Calu3 (cell line): ENCODE results near the gene MTMR6. TPM values are rescaled to one million over a fixed set of nuclear protein-coding genes. Genes with fewer than 3 reads are reported as not detected.

Experiments used
- BruUV-seq: library from RNA; stranded (reverse); fragments of 400-500 nt; replicated peaks from 2 replicates; lab custom pipeline; 2021; lab: Mats Ljungman, UMichigan
- CTCF ChIA-PET: fragments of 300-600 bp; sonication (Branson Sonifier 250); formaldehyde crosslinking; loops from one replicate; lab custom pipeline; 2022; ENCODE audit warnings: antibody characterized with exemption; lab: Charles Lee
- DNase-seq: peaks from one replicate; pipeline ENCODE4 v3.0.0; 2022
- H3K27ac Mint-ChIP-seq: one replicate; pipeline ENCODE4 v1.8.0; 2022; ENCODE audit warnings: mixed read lengths; ENCODE audit not compliant: unreplicated experiment
- H3K27me3 Mint-ChIP-seq: one replicate; pipeline ENCODE4 v1.8.0; 2022; ENCODE audit warnings: mixed read lengths; ENCODE audit not compliant: unreplicated experiment
- H3K36me3 Mint-ChIP-seq: one replicate; pipeline ENCODE4 v1.8.0; 2022; ENCODE audit warnings: mild to moderate bottlenecking, moderate library complexity, mixed read lengths; ENCODE audit not compliant: insufficient read depth, unreplicated experiment
- H3K4me1 Mint-ChIP-seq: one replicate; pipeline ENCODE4 v1.8.0; 2022; ENCODE audit warnings: mild to moderate bottlenecking, low read depth, mixed read lengths; ENCODE audit not compliant: unreplicated experiment
- H3K4me3 Mint-ChIP-seq: one replicate; pipeline ENCODE4 v1.8.0; 2022; ENCODE audit warnings: mild to moderate bottlenecking, low read depth, moderate library complexity, mixed read lengths; ENCODE audit not compliant: unreplicated experiment
- H3K9me3 Mint-ChIP-seq: one replicate; pipeline ENCODE4 v1.8.0; 2022; ENCODE audit warnings: low read depth, mixed read lengths; ENCODE audit not compliant: unreplicated experiment
- intact Hi-C: fragments of 100-400 bp; cut with micrococcal nuclease; formaldehyde crosslinking; loops from one replicate; pipeline ENCODE4 v1.10.0; 2022; ENCODE audit not compliant: unreplicated experiment
- total RNA-seq: library from RNA; stranded (reverse); gene quantifications from 2 replicates; pipeline ENCODE4 v1.2.3, GENCODE V29; 2022
- TF ChIP-seq, protein P1 (sequence below): fragments of 200-600 bp; IDR thresholded peaks from one replicate; pipeline ENCODE4 v1.8.0; 2022; ENCODE audit warnings: antibody characterized with exemption; ENCODE audit not compliant: unreplicated experiment

The MTMR6 gene
- total RNA-seq, 1 experiment from 2014 or later: 7.1 TPM

DNA sequence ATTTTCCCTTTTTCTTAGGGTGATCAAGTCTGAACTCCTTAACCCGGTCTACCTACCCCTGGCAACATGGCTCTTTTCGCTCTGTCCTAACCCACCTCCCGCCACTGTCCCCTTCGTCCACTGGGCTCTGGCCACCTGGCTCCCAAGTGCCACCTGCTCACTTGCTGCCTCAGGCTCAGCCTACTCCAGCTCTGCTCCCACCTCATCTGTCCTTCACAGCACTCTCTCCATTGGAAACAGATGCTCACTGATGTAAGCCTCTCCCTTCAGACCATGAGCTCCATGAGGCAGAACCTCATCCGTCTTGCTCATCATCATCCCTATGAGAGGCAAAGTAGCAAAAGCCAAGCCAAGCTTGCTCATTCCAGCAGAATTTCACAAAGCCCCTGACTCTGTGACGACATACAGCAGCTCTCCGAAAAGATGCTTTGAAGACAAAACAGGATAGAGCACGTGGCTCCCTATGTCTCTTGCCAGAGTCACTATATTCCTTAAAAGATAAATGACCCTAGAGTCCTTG lies 79.9 kb downstream of the MTMR6 start:
- Mint-ChIP-seq H3K9me3 (no peaks in the 10 kb centered on the region), H3K4me1 (no peaks in the 10 kb centered on the region), H3K36me3 (no peaks in the 10 kb centered on the region), H3K4me3 (no peak overlapping the region), H3K27ac (no peak overlapping the region), H3K27me3 (peaks cover 66% of the 10 kb centered on the region)
- BruUV-seq: no TSS peak
- TF ChIP-seq, protein P1, sequence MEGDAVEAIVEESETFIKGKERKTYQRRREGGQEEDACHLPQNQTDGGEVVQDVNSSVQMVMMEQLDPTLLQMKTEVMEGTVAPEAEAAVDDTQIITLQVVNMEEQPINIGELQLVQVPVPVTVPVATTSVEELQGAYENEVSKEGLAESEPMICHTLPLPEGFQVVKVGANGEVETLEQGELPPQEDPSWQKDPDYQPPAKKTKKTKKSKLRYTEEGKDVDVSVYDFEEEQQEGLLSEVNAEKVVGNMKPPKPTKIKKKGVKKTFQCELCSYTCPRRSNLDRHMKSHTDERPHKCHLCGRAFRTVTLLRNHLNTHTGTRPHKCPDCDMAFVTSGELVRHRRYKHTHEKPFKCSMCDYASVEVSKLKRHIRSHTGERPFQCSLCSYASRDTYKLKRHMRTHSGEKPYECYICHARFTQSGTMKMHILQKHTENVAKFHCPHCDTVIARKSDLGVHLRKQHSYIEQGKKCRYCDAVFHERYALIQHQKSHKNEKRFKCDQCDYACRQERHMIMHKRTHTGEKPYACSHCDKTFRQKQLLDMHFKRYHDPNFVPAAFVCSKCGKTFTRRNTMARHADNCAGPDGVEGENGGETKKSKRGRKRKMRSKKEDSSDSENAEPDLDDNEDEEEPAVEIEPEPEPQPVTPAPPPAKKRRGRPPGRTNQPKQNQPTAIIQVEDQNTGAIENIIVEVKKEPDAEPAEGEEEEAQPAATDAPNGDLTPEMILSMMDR: no peak
- no peak for DNase-seq
- intact Hi-C loops: no loop called here
- CTCF ChIA-PET: no interaction called here

DNA sequence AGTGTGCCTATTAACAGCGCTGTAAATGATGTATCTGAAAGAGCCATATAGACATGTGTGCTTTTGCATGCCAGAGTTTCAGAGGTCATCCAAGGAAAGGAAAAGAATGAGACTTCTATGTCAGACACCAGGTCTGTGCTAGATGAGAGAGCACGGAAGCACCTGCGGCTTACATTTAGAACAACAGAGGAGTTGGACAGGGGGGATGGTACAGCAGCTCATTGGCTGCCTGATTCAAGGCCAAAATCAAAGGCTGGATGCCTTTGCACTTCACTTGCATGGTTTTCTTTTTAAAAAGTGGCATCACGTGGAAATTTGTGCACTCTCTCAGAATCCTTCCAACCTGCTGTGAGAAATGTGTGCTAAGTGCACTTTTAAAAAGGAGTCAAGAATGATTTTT lies 82.4 kb downstream of the MTMR6 start:
- TF ChIP-seq, protein P1: no peak
- CTCF ChIA-PET: no interaction called here
- Mint-ChIP-seq H3K4me3 (no peak overlapping the region), H3K36me3 (no peaks in the 10 kb centered on the region), H3K9me3 (no peaks in the 10 kb centered on the region), H3K27me3 (peaks cover 73% of the 10 kb centered on the region), H3K4me1 (no peaks in the 10 kb centered on the region), H3K27ac (no peak overlapping the region)
- no peak for DNase-seq
- no TSS peak for BruUV-seq
- intact Hi-C loops: no loop called here

DNA sequence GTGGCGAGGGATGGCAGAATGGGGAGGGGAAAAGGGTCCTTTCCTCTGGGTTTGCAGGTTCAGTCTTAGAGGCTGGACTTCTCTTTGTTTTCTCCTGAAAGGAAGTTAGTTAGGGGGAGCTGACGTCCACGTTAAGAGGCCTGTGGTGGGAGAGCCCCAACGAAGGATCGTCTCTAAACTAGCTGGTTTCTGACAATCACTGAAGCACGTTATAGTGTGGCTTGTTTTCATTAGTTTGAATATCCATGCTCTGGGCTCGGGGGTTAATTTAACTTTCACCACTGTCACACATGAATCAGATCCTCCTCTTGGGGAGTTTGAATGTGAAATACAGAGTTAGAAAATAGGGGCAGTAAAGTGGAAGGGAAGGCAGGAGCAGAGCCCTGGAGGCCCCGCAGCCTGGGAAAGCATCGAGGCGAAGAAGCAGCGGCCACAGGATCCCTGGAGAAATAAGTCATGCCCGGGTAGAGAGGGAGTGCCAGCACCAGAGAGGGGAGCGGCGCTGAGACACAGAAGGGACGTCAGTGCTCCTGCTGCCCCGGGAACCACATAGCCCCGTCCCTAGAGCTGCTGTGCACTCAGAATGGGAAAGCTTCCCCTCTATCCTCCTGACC lies 84.1 kb downstream of the MTMR6 start:
- intact Hi-C loops: no loop called here
- Mint-ChIP-seq H3K4me3 (no peak overlapping the region), H3K9me3 (no peaks in the 10 kb centered on the region), H3K4me1 (no peaks in the 10 kb centered on the region), H3K36me3 (no peaks in the 10 kb centered on the region), H3K27me3 (peaks cover 79% of the 10 kb centered on the region), H3K27ac (no peak overlapping the region)
- CTCF ChIA-PET: no interaction called here
- TF ChIP-seq, protein P1: no peak
- no TSS peak for BruUV-seq
- DNase-seq: no peak

DNA sequence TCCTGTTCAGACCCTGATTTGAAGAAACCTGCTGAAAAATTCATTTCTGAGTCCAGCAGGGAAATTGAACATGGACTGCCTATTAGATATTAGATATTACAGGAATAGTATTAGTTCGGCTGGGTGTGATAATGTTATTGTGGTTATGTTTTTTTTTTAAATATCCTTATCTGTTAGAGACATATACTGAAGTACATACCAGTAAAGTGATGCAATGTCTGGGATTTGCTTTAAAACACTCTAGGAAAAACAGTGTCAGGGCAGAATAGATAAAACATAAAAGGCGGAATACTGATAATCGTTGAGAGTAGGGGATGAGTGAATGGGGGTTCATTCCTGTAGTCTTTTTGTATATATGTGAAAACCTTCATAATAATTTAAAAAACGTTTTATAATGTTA lies 86.5 kb downstream of the MTMR6 start:
- no peaks in the 10 kb centered on the region for H3K9me3 Mint-ChIP-seq
- H3K4me3 Mint-ChIP-seq: no peak overlapping the region
- TF ChIP-seq, protein P1: no peak
- BruUV-seq: no TSS peak
- no peak overlapping the region for H3K27ac Mint-ChIP-seq
- H3K36me3 Mint-ChIP-seq: no peaks in the 10 kb centered on the region
- no peak for DNase-seq
- CTCF ChIA-PET: no interaction called here
- H3K4me1 Mint-ChIP-seq: no peaks in the 10 kb centered on the region
- H3K27me3 Mint-ChIP-seq: peaks cover 78% of the 10 kb centered on the region
- intact Hi-C loops: no loop called here
